HG03108 (cell line): ENCODE results near the gene ZDHHC8.

Source experiments
- ATAC-seq: cut with Tn5 transposase; IDR thresholded peaks from one replicate; pipeline ENCODE4 v1.9.1; 2021; ENCODE audit warnings: moderate library complexity; ENCODE audit not compliant: unreplicated experiment

Gene ZDHHC8

DNA sequence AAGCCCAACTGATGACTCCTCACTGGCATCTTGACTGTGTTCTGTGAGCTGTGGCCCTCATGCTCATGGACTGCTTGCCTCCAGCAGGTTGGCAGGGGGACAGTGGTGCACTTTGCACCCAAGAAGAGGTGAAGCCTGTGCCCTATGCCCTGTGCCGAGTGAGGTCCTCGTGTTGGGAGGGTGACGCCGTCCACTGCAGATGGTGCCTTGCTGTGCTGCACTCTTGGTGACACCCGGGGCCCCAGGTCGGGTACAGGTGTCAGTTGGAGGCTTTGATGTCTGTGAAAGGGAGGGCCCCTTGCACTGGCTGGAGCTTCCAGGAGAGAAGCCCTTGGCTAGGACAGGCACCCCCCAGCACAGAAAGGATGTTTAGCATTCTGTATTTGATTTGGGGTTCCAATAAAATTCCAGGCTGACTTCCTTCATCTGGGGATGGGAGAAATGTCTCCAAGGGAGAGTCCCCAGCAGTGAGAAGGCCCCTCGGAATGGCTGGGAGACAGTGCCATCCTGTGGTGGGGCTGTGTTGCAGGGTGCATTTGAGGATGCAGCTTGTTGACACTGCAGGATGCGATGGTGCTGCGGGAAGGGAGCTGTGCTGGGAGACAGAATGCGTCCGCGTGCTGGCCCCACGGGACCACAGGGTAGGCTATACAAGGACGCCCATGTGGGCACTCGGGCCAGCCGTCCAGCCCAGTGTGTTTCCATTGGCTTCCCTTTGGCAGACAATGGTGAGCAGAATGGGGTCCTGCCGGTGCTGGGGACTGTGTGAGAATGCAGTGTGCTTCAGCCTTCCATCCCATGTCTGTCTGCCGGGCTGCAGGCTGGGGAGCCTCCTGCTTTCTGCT is 2.5 kb upstream of the ZDHHC8 start:
- ATAC-seq: no peak

DNA sequence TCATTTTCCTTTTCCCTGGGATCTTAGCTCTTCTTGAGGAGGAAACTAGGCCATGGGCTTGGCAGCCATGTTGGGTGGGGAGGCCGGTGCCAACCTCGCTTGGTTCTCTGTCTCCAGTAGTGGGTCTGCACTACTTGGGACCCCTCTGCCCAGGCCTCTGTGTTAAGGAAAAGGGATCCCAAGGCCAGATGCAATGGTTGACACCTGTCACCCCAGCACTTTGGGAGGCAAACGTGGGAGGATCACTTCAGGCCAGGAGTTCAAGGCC is 1.9 kb upstream of the ZDHHC8 start:
- no peak for ATAC-seq

DNA sequence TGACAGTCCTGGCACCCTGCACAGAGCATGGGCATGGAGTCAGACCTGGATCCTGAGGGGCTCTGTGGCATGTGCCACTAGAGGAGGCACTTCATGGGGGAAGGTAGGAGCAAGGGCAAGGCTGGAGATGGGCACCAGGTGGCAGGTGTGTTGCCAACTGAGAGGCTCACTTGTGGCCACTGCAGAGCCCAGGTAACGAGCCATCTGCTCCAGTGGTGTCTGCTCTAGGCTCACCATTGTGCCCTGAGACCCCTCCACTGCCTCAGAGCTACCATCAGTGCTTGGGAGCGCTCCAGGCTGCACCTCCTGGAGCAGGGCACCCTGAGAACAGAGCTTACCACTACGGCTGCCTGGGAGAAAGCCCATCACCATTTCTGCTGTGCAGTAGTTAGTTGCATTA is 1.3 kb upstream of the ZDHHC8 start:
- ATAC-seq: no peak

DNA sequence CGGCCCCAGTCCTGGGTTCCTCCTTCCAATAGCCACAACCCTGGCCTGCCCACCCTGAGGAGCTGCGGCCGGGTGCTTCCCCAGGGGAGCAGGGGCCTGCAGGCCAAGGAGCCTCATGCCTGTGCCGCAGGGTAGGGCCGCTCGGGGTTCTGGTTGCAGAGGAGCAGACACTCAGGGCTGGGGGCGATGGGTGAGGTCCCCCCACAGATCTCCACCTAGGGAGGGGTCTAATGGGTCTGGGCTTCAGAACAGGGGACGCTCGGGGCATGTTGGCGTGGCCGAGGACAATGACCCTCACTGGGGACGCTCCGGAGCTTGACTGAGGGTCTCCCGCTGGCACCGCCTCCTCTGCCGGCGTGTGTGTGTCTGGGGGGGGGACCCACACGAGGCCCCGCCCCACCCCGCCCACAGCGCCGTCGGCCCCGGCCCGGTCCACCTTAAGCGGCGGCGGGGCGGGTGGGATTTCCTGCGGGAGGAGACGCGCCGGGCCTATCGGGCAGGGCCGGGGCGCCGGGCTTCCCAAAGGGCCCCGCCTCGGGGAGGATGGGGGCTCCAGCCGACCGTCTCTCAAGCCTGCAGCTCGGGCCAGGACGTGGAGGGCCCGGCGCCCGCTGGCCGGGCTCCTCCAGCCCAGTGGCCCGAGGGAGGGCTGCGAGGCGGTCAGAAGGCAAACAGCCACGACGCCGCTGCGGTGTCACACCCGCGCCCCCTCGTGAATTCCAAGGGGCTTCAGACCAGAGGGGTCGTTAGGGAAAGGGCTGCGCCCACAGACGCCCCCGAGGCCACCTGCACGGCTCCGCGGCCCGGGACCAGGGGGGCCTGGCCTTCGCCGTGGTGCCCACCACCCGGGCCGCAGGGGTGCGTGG is 640 bp upstream of the ZDHHC8 start:
- ATAC-seq: peak; percentile 56

DNA sequence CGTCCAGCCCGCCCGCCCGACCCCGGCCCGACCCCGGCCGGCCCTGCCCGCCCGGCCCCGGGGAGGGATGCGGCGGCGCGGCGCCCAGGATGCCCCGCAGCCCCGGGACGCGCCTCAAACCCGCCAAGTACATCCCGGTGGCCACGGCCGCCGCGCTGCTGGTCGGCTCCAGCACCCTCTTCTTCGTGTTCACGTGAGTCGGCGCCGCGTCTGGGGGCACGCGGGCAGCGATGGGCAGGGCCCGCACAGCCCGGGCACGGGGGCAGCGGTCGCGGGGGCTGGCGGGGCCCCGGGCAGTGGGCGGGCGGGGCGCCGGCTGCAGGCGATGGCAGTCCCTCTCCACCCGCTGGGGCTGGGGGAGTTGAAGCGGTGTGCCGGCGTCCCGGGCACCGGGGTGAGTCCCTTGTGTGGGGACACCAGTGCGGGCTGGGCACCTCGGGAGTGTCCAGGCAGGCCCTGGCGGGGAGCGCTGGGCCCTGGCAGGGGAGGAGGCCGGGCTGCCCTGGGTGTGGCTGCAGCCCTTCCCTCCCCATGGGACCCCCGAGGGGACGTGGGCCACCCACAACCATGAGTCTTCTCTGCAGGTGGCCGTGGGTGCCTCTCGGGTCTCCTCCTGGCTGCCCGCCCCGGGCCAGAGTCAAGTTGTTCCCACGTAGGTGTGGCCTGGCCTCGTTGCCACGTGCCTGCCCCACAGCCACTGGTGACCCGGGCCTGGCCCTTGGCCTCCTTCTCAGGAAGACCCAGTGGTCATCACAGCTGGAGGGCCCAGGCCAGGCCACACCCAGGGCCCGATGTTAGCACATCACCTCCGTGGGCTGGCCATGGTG is 468 bp downstream of the ZDHHC8 start:
- ATAC-seq: no peak

DNA sequence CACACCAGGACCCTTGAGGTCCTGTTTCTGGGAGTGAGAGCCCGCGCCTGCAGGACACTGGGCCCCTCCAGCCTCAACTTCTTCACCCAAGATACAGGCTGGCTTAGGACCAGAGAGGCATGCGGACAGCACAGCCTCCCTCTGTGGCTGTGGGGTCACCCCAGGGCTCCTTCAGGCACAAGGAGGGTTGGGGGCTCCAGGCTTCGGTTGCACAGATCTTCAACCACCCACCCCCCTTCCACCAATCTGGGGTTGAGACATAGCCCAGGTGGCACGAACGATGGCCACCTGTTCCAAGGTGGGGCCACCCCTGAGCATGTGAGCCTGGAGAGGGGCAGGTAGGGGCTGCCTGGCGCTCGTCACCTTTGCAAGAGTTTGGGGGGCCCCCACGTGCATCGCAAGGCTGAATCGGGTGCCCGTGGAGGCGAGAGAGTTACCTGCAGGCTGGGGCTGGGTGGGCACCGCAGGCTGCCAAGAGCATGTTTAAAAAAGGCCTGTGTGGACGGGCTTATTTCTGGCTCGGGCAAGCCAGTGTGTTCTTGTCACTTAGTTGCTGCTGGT is 1.2 kb downstream of the ZDHHC8 start:
- no peak for ATAC-seq

DNA sequence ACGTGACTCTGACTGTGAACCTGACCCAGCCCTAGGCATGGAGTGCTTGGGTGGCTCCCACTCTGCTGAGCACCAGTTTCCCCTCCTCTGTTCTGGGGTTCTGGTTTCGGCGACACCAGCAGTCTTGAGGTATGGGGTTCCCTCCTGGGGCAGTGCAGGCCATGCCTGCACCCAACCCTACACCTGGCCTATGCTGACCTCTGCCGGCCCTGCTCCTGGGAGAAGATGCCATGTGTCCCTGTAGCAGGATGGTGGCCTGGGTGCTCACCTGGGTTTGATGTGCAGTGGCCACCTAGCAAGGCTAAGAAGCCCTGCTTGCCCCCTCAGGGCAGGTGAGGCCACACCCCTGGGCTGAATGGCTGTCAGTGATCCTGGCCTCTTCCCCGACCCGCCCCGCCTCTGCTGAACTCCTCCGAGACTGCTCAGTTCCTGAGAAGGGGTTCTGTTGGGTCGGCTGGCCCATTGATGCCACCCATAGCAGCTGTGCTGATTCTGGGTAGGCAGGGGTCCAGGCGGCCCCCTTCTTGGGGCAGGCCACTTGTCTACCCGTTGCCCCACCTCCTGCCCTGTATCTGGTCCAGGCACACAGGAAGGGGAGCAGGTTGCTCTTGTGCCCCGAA is 2.4 kb downstream of the ZDHHC8 start:
- ATAC-seq: no peak

DNA sequence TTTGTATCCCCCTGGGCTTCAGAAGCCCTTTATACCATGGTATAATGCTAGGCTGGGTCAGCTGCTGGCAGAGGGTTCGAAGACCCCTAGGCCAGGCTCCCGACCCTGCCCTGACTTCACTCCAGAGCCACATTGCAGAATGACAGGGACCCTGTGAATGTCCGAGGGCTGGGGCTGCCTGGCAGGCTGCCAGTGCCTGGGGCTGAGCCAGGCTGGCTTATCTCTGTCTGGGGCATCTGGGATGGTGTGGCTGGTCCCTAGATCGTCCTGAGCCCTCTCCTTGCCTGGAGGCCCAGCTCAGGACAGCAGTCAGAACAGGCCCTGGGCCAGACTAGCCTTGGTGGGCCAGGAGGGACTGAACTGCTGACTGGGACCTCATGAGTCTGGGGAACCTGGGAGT is 3.7 kb downstream of the ZDHHC8 start:
- ATAC-seq: no peak

DNA sequence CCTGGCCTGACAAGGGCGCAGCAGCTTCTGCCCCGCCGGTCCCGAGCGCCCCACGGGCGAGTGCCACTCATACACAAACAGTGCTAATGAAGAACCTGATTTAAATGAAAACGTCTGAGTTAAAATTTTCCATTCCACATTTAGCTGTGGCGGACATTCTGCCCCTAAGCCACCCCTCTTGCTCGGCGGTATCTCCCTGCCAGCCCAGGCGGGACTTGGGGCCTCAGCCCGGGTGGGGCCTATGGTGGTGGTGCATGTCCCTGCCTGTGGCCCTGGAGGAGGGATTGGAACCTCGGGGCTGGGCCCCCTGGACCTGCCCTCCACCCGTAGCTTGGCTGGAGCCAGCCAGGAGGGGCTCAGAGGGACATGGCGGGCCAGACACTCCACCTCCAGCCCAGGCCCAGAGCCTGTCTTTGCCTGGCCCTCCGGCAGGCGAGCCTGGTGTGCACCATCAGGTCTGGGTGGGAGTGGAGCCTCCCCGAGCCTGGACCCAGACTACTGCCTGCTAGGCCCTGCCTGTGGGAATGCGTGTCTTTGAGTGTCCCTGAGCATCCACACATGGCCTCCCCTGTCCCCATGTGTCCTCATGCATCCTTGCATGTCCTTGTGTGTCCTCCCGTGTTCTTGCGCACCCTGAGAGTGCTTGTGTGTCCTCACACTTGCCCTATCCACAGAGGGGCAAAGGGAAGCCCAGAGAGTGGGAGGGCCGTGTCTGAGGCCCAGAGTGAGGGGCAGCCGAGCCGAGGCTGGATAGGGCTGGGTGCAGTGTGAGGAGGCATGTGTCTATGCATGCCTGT is 4.4 kb downstream of the ZDHHC8 start:
- no peak for ATAC-seq

DNA sequence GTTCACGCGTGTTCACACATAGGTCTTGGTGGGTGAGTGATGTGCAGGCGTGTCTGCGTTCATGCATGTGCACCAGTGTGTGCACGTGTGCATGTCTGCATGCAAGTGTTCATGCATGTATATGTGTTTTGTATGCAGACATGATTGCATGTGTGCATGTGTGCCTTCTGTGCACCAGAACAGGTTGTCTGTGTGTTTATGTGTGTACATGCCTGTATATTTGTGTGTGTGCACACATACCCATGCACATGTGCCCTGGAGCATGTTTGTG is 4.9 kb downstream of the ZDHHC8 start:
- ATAC-seq: no peak

DNA sequence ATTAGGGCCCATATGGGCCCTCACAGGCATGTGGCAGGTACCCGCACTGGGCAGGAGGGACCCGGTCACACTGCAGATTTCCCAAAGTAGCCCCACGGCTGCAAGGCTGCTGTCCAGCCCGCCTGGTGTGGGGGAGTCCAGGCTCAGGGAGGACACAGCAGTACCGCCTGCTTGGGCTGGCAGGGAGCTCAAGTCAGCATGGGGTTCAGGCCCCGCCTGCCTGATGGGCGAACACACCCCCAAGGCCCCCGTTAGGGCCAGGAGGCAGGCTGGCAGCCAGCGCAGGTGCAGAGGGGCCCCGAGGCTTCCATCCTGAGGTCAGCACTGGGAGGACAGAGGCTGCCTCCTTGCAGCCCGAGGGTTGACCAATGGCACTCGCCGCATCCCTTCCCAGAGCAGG is 5.5 kb downstream of the ZDHHC8 start:
- ATAC-seq: no peak

DNA sequence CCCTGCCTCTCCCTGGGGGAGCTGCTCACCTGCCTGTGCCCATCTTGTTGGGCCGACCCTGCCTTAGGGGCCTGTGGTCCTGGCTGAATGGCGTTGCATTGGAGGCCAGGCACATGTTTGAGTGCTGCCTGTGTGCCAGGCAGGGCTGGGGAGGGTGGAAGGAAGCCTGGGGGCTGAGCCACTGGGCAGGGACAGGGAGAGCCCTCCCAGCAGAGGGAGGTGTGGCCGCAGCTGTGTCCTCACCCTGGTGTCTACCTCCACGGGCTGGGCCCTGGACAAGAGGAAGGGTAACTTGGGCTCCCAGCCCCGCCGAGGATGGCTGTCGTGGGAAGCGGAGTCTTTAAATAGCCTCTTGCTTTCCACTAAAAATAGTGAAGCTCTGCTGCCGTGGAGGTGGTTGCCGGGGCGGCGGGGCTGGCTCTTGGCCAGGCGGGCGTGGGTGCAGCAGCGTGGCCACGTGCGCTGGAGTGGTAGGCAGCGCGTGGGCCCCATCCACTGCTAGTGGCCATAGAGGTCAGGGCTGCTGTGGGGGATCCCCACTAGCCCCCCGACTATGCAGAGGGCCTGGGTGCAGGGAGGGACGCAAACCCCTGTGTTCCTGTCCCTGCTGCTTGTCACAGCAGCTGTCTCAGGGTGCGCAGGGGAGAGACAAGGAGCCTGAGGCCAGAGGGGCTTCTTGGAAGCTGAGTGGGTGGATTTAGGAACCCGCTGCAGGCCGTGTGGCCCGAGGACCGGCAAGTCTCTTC is 6.2 kb downstream of the ZDHHC8 start:
- ATAC-seq: no peak

DNA sequence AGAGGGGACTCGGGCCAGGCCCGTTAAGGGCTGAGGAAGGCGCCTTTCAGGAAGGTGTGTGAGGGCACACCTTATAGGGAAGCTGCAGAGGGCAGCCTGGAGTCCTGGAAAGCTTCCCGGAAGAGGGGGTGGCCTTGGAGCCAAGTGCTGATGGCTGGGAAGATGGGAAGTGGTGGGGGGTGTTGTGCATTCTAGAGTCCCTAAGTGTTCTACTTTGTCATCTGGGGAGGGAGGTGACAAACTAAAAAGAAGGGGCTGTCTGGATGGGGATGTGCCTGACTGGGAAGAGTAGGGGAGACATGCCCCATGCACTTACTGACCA is 6.8 kb downstream of the ZDHHC8 start:
- ATAC-seq: no peak

DNA sequence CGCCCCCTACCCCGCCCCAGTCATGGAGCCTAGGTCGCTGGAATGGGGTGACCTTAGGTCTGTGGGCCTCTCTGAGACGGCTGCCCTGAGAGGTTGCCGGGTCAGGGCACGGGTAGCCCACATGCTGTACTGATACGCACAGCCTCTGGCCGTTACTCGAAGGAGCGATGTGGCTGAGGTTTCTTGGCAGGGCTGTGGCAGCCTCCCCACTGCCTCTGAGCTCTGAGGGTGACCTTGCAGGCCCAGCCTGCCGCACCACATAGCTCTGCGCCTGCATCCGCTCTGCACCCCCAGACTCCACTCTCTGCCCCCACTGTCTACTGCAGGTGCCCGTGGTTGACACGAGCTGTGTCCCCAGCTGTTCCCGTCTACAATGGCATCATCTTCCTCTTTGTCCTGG is 7.3 kb downstream of the ZDHHC8 start:
- ATAC-seq: no peak

DNA sequence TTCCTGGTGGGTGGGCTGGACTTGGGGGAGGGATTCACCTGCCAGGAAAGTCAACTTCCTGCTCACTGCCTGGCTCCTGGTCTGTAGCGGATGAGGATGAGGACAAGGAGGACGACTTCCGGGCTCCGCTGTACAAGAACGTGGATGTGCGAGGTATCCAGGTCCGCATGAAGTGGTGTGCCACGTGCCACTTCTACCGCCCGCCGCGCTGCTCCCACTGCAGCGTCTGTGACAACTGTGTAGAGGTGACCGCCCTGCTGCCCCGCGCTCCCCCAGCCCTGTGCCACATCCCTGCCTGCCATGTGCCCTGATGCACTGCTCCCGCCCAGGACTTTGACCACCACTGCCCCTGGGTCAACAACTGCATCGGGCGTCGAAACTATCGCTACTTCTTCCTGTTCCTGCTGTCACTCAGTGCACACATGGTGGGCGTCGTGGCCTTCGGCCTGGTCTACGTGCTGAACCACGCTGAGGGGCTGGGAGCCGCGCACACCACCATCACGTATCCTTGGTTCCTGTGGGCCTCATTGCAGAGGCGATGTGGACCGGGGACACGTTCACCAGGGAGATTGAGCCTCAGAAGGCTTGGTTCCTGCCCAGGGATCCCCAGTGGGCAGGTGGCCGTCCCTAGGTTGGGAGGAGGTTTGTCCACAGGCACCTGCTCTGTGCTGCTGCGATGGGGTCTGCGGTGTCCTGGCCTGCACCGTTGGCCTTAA is 7.9 kb downstream of the ZDHHC8 start:
- ATAC-seq: no peak

DNA sequence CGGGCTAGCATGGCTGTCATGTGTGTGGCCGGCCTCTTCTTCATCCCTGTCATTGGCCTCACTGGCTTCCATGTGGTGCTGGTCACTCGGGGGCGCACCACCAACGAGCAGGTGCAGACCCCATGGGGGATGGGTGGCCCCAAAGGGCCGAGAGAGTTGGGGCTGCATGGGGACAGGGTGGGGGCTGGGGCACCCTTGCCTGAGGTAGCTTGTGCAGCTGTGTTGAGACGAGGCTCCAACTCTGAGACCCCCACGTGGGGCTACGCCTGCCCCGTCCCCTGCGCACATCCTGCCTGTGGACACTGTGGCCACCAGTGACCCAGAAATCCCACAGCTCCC is 8.5 kb downstream of the ZDHHC8 start:
- no peak for ATAC-seq

DNA sequence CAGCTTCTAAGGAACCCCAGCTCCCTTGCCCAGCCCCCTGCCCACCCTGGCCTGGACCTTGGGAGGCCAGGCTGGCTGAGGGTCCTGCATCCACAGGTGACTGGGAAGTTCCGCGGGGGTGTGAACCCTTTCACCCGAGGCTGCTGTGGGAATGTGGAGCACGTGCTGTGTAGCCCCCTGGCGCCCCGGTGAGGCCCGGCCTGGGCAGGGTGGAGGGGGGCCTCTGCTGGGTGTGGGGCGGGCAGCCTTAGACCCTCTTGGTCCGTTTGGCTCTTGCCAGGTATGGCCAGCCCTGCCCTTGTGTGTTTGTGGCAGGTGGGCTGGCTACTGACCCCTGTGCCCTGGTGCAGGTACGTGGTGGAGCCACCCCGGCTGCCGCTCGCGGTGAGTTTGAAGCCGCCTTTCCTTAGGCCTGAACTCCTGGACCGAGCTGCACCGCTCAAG is 8.9 kb downstream of the ZDHHC8 start:
- no peak for ATAC-seq

DNA sequence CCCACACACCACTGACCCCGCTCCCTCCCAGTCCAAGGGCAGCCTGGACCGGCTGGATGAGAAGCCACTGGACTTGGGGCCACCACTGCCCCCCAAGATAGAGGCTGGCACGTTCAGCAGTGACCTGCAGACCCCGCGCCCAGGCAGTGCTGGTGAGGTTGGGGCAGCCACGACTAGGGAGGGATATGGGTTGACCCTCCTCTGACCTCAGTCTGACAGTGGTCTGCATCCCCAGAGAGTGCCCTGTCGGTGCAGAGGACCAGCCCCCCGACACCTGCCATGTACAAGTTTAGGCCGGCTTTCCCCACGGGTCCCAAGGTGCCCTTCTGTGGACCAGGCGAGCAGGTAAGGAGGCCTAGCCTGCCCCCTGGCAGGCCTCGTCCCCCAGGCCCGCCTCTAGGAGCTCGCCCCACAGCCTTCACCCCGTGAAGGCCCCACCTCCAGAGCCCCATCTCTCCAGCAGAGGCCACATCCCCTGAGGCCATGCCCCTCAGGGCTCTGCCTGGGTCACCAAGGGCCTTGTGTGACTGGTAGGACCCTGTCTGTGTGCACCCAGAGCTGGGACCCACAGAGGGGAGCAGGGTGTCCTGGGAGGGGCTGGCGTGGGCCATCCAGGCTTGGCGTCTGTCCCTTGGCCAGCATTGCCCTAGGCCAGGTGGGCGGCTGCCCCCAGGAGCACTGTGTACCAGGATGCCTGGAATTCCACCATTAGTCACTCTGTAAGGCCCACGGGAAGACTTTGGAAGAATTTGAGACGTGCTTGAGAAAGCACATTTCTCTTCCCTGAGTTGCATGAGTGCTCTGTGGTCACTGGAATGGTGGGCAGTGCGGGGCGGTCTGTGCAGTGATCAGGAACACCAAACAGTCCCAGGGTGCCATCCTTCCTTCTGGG is 9.8 kb downstream of the ZDHHC8 start:
- no peak for ATAC-seq
